ENCODE measurements around the gene AQP10.

Gene AQP10

GRCh38 chr1:154326546-154327465 lies 5.9 kb downstream of the AQP10 start:
- TF ChIP-seq TAF1 (IDR thresholded peaks at IDR 0.05; ENCODE audit: low read depth), result no peak
- no peak for TF ChIP-seq FOXM1 (IDR thresholded peaks at IDR 0.05; ENCODE audit: borderline replicate concordance, low read depth)
- no peak for TF ChIP-seq YY1 (IDR thresholded peaks at IDR 0.05; ENCODE audit: low read depth)
- TF ChIP-seq RAD21 (IDR thresholded peaks at IDR 0.05; ENCODE audit: low read depth), result no peak
- TF ChIP-seq CEBPB (IDR thresholded peaks at IDR 0.05), result no peak
- TF ChIP-seq NFIC (IDR thresholded peaks at IDR 0.05), result no peak
- no peak for TF ChIP-seq CREB1 (IDR thresholded peaks at IDR 0.05; ENCODE audit: low read depth)
- no peak for TF ChIP-seq EGR1 (IDR thresholded peaks at IDR 0.05)
- no peak for TF ChIP-seq TEAD4 (IDR thresholded peaks at IDR 0.05)
- no peak for TF ChIP-seq ZBTB7A (IDR thresholded peaks at IDR 0.05; ENCODE audit: low read depth)
- no peak for TF ChIP-seq EP300 (IDR thresholded peaks at IDR 0.05; ENCODE audit: borderline replicate concordance)
- TF ChIP-seq, protein P1, sequence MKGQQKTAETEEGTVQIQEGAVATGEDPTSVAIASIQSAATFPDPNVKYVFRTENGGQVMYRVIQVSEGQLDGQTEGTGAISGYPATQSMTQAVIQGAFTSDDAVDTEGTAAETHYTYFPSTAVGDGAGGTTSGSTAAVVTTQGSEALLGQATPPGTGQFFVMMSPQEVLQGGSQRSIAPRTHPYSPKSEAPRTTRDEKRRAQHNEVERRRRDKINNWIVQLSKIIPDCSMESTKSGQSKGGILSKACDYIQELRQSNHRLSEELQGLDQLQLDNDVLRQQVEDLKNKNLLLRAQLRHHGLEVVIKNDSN (IDR thresholded peaks at IDR 0.05), result no peak
- TF ChIP-seq TCF12 (IDR thresholded peaks at IDR 0.05; ENCODE audit: low read depth), result no peak
- TF ChIP-seq, protein P2, sequence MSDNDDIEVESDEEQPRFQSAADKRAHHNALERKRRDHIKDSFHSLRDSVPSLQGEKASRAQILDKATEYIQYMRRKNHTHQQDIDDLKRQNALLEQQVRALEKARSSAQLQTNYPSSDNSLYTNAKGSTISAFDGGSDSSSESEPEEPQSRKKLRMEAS (IDR thresholded peaks at IDR 0.05), result no peak
- TF ChIP-seq, protein P3, sequence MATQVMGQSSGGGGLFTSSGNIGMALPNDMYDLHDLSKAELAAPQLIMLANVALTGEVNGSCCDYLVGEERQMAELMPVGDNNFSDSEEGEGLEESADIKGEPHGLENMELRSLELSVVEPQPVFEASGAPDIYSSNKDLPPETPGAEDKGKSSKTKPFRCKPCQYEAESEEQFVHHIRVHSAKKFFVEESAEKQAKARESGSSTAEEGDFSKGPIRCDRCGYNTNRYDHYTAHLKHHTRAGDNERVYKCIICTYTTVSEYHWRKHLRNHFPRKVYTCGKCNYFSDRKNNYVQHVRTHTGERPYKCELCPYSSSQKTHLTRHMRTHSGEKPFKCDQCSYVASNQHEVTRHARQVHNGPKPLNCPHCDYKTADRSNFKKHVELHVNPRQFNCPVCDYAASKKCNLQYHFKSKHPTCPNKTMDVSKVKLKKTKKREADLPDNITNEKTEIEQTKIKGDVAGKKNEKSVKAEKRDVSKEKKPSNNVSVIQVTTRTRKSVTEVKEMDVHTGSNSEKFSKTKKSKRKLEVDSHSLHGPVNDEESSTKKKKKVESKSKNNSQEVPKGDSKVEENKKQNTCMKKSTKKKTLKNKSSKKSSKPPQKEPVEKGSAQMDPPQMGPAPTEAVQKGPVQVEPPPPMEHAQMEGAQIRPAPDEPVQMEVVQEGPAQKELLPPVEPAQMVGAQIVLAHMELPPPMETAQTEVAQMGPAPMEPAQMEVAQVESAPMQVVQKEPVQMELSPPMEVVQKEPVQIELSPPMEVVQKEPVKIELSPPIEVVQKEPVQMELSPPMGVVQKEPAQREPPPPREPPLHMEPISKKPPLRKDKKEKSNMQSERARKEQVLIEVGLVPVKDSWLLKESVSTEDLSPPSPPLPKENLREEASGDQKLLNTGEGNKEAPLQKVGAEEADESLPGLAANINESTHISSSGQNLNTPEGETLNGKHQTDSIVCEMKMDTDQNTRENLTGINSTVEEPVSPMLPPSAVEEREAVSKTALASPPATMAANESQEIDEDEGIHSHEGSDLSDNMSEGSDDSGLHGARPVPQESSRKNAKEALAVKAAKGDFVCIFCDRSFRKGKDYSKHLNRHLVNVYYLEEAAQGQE (IDR thresholded peaks at IDR 0.05; ENCODE audit: low read depth), result no peak

GRCh38 chr1:154327466-154328317 lies 6.8 kb downstream of the AQP10 start:
- no peak for TF ChIP-seq ZBTB7A (IDR thresholded peaks at IDR 0.05; ENCODE audit: low read depth)
- TF ChIP-seq TCF12 (IDR thresholded peaks at IDR 0.05; ENCODE audit: low read depth), result no peak
- TF ChIP-seq NFIC (IDR thresholded peaks at IDR 0.05), result no peak
- TF ChIP-seq FOXM1 (IDR thresholded peaks at IDR 0.05; ENCODE audit: borderline replicate concordance, low read depth), result no peak
- no peak for TF ChIP-seq CREB1 (IDR thresholded peaks at IDR 0.05; ENCODE audit: low read depth)
- TF ChIP-seq EGR1 (IDR thresholded peaks at IDR 0.05), result no peak
- TF ChIP-seq, protein P3 (IDR thresholded peaks at IDR 0.05; ENCODE audit: low read depth), result no peak
- TF ChIP-seq TEAD4 (IDR thresholded peaks at IDR 0.05), result no peak
- no peak for TF ChIP-seq CEBPB (IDR thresholded peaks at IDR 0.05)
- TF ChIP-seq YY1 (IDR thresholded peaks at IDR 0.05; ENCODE audit: low read depth), result no peak
- no peak for TF ChIP-seq TAF1 (IDR thresholded peaks at IDR 0.05; ENCODE audit: low read depth)
- no peak for TF ChIP-seq EP300 (IDR thresholded peaks at IDR 0.05; ENCODE audit: borderline replicate concordance)
- TF ChIP-seq, protein P2 (IDR thresholded peaks at IDR 0.05), result no peak
- TF ChIP-seq, protein P1 (IDR thresholded peaks at IDR 0.05), result no peak
- no peak for TF ChIP-seq RAD21 (IDR thresholded peaks at IDR 0.05; ENCODE audit: low read depth)

DNA sequence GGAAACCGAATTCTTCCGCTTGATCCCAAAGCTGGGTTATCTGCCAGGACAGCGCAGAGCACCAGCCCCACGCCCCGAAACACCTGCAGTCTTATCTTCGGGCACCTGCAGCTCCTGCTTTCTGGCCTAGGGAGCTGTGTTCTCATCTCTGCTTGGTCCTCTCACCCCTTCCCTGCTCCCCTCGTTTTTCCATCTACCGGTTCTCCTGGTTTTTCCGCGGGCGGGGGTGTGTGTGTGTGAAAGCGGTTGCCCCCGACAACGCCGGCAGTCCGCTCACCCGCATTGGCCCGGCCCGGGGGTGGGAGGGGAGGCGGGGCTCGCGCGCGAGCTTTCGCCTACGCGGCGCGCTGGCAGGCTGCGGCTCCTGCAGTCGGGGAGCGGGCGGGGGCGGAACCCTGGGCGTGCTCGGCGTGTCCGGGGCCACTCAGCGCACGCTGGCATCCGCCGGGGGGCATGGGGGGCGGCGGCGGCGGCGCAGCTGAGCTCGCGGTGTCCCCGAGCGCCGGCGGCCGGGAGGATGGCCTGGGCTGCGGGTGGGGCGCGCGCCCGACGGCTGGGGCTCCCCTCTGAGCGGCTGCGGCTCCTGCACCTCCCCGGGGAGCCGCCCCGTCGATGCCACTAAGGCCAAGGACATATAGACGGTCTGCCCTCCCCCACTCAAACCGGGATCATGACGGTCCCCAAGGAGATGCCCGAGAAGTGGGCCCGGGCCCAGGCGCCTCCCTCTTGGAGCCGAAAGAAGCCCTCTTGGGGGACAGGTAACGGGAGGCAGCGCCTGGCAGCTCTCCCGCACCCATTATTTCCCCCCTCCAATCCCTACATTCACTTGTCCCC lies 7.6 kb downstream of the AQP10 start:
- TF ChIP-seq ZBTB7A (IDR thresholded peaks at IDR 0.05; ENCODE audit: low read depth), result peak; percentile 53; the same call in 1 of the 2 replicates
- TF ChIP-seq, protein P1 (IDR thresholded peaks at IDR 0.05), result no peak
- TF ChIP-seq, protein P3 (IDR thresholded peaks at IDR 0.05; ENCODE audit: low read depth), result no peak
- no peak for TF ChIP-seq TEAD4 (IDR thresholded peaks at IDR 0.05)
- no peak for TF ChIP-seq RAD21 (IDR thresholded peaks at IDR 0.05; ENCODE audit: low read depth)
- TF ChIP-seq TAF1 (IDR thresholded peaks at IDR 0.05; ENCODE audit: low read depth), result no peak
- no peak for TF ChIP-seq EP300 (IDR thresholded peaks at IDR 0.05; ENCODE audit: borderline replicate concordance)
- no peak for TF ChIP-seq CEBPB (IDR thresholded peaks at IDR 0.05)
- TF ChIP-seq, protein P2 (IDR thresholded peaks at IDR 0.05), result 0 out of 2 replicates have a peak, but pooled peaks have one; percentile 30
- peak; percentile 87 for TF ChIP-seq EGR1 (IDR thresholded peaks at IDR 0.05)
- TF ChIP-seq TCF12 (IDR thresholded peaks at IDR 0.05; ENCODE audit: low read depth), result no peak; the same call in 1 of the 2 replicates
- TF ChIP-seq FOXM1 (IDR thresholded peaks at IDR 0.05; ENCODE audit: borderline replicate concordance, low read depth), result no peak
- no peak; the same call in 1 of the 2 replicates for TF ChIP-seq NFIC (IDR thresholded peaks at IDR 0.05)

All from Ishikawa (cell line).